CD14-positive monocyte (primary cell): ENCODE data around the gene HOXA5. TPM values are rescaled to one million over a fixed set of nuclear protein-coding genes. Genes with fewer than 3 reads are reported as not detected.

Experiments used
- DNase-seq, 3 donors: peaks; one replicate each; pipeline ENCODE4 v3.0.0-alpha.2; 2011 to 2022
- H2AFZ ChIP-seq: 2 replicates; pipeline ENCODE4 v1.6.0; 2012; ENCODE audit warnings: mild to moderate bottlenecking, low read depth, low read length, inconsistent platforms; ENCODE audit not compliant: insufficient read depth, poor library complexity, severe bottlenecking
- H3K27ac ChIP-seq, 2 donors: 1 replicate in 1 of 2; 2 replicates in 1 of 2; pipeline ENCODE4 v1.5.1; 2012 to 2013; ENCODE audit warnings: low read length in 2 of 2, control low read depth in 1 of 2, inconsistent platforms in 1 of 2, low read depth in 1 of 2, mild to moderate bottlenecking in 1 of 2
- H3K27me3 ChIP-seq, 2 donors: one replicate each; pipeline versions ENCODE4 v1.6.0 to v1.6.1; 2011 to 2013; ENCODE audit warnings: low read length in 2 of 2; ENCODE audit not compliant: control insufficient read depth in 2 of 2, insufficient read depth in 2 of 2
- H3K36me3 ChIP-seq, 2 donors: replicated peaks in 1 of 2; 1 replicate in 1 of 2; 2 replicates in 1 of 2; pipeline versions ENCODE4 v1.5.1 to v1.6.1; 2012 to 2013; ENCODE audit warnings: low read length in 2 of 2, control low read depth in 1 of 2, inconsistent platforms in 1 of 2, mild to moderate bottlenecking in 1 of 2; ENCODE audit not compliant: insufficient read depth in 2 of 2, control insufficient read depth in 1 of 2
- H3K4me1 ChIP-seq, 2 donors: 1 replicate in 1 of 2; 2 replicates in 1 of 2; pipeline versions ENCODE4 v1.5.1 to v1.6.1; 2012 to 2013; ENCODE audit warnings: low read length in 2 of 2, control low read depth in 1 of 2, inconsistent platforms in 1 of 2, mild to moderate bottlenecking in 1 of 2, moderate library complexity in 1 of 2; ENCODE audit not compliant: insufficient read depth in 2 of 2, control insufficient read depth in 1 of 2
- H3K4me2 ChIP-seq: replicated peaks from 2 replicates; pipeline ENCODE3; 2012; ENCODE audit warnings: low read length, moderate library complexity, mild to moderate bottlenecking; ENCODE audit not compliant: poor library complexity, severe bottlenecking; ENCODE audit errors: extremely low read depth
- H3K4me3 ChIP-seq, 3 experiments: fragments of 200-600 bp in 1 of 3; sonication (generic) in 1 of 3; replicated peaks in 1 of 3; 1 replicate in 2 of 3; 2 replicates in 1 of 3; pipeline ENCODE4 v1.5.1; 2011 to 2013; ENCODE audit warnings: low read length in 3 of 3, mild to moderate bottlenecking in 3 of 3, control low read depth in 2 of 3, low read depth in 2 of 3, inconsistent platforms in 1 of 3, moderate library complexity in 1 of 3
- H3K79me2 ChIP-seq: 2 replicates; pipeline ENCODE4 v1.6.0; 2012; ENCODE audit warnings: mild to moderate bottlenecking, control low read depth, inconsistent platforms, low read length, moderate library complexity; ENCODE audit not compliant: insufficient read depth
- H3K9ac ChIP-seq: 2 replicates; pipeline ENCODE4 v1.6.0; 2017; ENCODE audit warnings: low read length, mild to moderate bottlenecking; ENCODE audit not compliant: insufficient read depth, poor library complexity, severe bottlenecking
- H3K9me3 ChIP-seq, 2 donors: replicated peaks in 1 of 2; 1 replicate in 1 of 2; 2 replicates in 1 of 2; pipeline versions ENCODE4 v1.5.1 to v1.6.1; 2012 to 2013; ENCODE audit warnings: low read length in 2 of 2, control low read depth in 1 of 2; ENCODE audit not compliant: control insufficient read depth in 1 of 2, insufficient read depth in 1 of 2
- H4K20me1 ChIP-seq: 2 replicates; pipeline ENCODE4 v1.6.0; 2012; ENCODE audit warnings: mild to moderate bottlenecking, low read length, control low read depth, moderate library complexity; ENCODE audit not compliant: insufficient read depth
- H3K27ac Mint-ChIP-seq, 7 donors: one replicate each; pipeline ENCODE4 v1.8.0; 2020; ENCODE audit warnings: mild to moderate bottlenecking in 7 of 7, mixed read lengths in 7 of 7, moderate library complexity in 6 of 7, inconsistent platforms in 2 of 7
- H3K27me3 Mint-ChIP-seq, 3 donors: one replicate each; pipeline ENCODE4 v1.8.0; 2021 to 2022; ENCODE audit warnings: low read depth in 3 of 3, mild to moderate bottlenecking in 3 of 3, mixed read lengths in 3 of 3, moderate library complexity in 3 of 3, inconsistent platforms in 1 of 3
- H3K36me3 Mint-ChIP-seq, 2 donors: one replicate each; pipeline ENCODE4 v1.8.0; 2020; ENCODE audit warnings: mixed read lengths in 2 of 2, inconsistent platforms in 1 of 2, mild to moderate bottlenecking in 1 of 2
- H3K4me1 Mint-ChIP-seq: one replicate; pipeline ENCODE4 v1.8.0; 2020; ENCODE audit warnings: mild to moderate bottlenecking, mixed read lengths
- H3K4me3 Mint-ChIP-seq, 2 donors: one replicate each; pipeline ENCODE4 v1.8.0; 2020; ENCODE audit warnings: mild to moderate bottlenecking in 2 of 2, mixed read lengths in 2 of 2, moderate library complexity in 1 of 2
- H3K9me3 Mint-ChIP-seq, 7 donors: one replicate each; pipeline ENCODE4 v1.8.0; 2020 to 2022; ENCODE audit warnings: mixed read lengths in 7 of 7, mild to moderate bottlenecking in 6 of 7, moderate library complexity in 6 of 7, inconsistent platforms in 2 of 7
- CTCF ChIP-seq: fragments of 200-600 bp; IDR thresholded peaks from one replicate; pipeline ENCODE4 v1.8.0; 2022; ENCODE audit warnings: antibody characterized with exemption, mild to moderate bottlenecking
- WGBS: methylation state at CpG from one replicate; pipeline ENCODE4 v1.1.5; 2013; ENCODE audit warnings: missing lambda C conversion rate; ENCODE audit not compliant: insufficient coverage; 5-methylcytosine and 5-hydroxymethylcytosine counted together
- intact Hi-C, 2 donors: fragments of 100-400 bp; cut with micrococcal nuclease; formaldehyde crosslinking; loops; one replicate each; pipeline versions ENCODE4 v1.15.0 to v1.15.1; 2023
- polyA plus RNA-seq, 3 donors: library from polyadenylated mRNA; depleted of rRNA in 1 of 3; unstranded in 2 of 3; stranded (reverse) in 1 of 3; fragments of 300-500 nt in 2 of 3; fragments of >200 nt in 1 of 3; fragmentation: Illumina TruSeq in 2 of 3; gene quantifications; 1 replicate in 2 of 3; 2 replicates in 1 of 3; pipeline ENCODE4 v1.2.3, GENCODE V29; 2012 to 2021

Gene HOXA5
- polyA plus RNA-seq, 3 donors, result 0.85 to 3.0 (median 1.8) TPM

- H3K4me3 ChIP-seq, result no peak overlapping the region
- no peaks in the 10 kb centered on the region for H3K4me1 ChIP-seq
- peaks cover 2% of the 10 kb centered on the region for H3K4me1 Mint-ChIP-seq
- H3K27me3 Mint-ChIP-seq, result peaks cover 2 to 5% (median 3%) of the 10 kb centered on the region in 3 donors
- WGBS, result 99% methylated on average over 10 of the region's 12 CpGs
- H3K27ac Mint-ChIP-seq, result no peak overlapping the region
- no peak overlapping the region for H3K4me2 ChIP-seq
- no peak overlapping the region for H3K27ac ChIP-seq
- H3K9me3 Mint-ChIP-seq, result peaks cover 0 to 4% (median 0%) of the 10 kb centered on the region in 7 donors
- H3K27me3 ChIP-seq, result no peaks in the 10 kb centered on the region
- intact Hi-C loops, result no loop called here
- no peak for TF ChIP-seq CTCF
- H2AFZ ChIP-seq, result no peak overlapping the region
- no peak for DNase-seq
- no peaks in the 10 kb centered on the region for H4K20me1 ChIP-seq
- no peak overlapping the region for H3K4me3 Mint-ChIP-seq
- H3K9ac ChIP-seq, result no peak overlapping the region
- no peaks in the 10 kb centered on the region for H3K9me3 ChIP-seq
- H3K36me3 ChIP-seq, result no peaks in the 10 kb centered on the region
- H3K36me3 Mint-ChIP-seq, result no peaks in the 10 kb centered on the region
- no peaks in the 10 kb centered on the region for H3K79me2 ChIP-seq
Observed at GRCh38 chr7:27116962-27117886, 26.3 kb downstream of the HOXA5 start.

GRCh38 chr7:27116031-27116961 is 27.2 kb downstream of the HOXA5 start:
- no peak overlapping the region for H3K4me3 ChIP-seq
- H3K4me2 ChIP-seq, result no peak overlapping the region
- Mint-ChIP-seq H3K36me3 (no peaks in the 10 kb centered on the region), H3K4me1 (peaks cover 2% of the 10 kb centered on the region), H3K4me3 (no peak overlapping the region), H3K9me3 (peaks cover 0 to 4% (median 0%) of the 10 kb centered on the region in 7 donors), H3K27me3 (peaks cover 2 to 5% (median 3%) of the 10 kb centered on the region in 3 donors), H3K27ac (no peak overlapping the region)
- H3K36me3 ChIP-seq, result no peaks in the 10 kb centered on the region
- no peak overlapping the region for H2AFZ ChIP-seq
- H4K20me1 ChIP-seq, result no peaks in the 10 kb centered on the region
- no peak for DNase-seq
- no peaks in the 10 kb centered on the region for H3K9me3 ChIP-seq
- no peaks in the 10 kb centered on the region for H3K4me1 ChIP-seq
- no peaks in the 10 kb centered on the region for H3K27me3 ChIP-seq
- H3K9ac ChIP-seq, result no peak overlapping the region
- intact Hi-C loops, result no loop called here
- WGBS, result 96% methylated on average over 9 of the region's 20 CpGs
- no peak for TF ChIP-seq CTCF
- H3K27ac ChIP-seq, result no peak overlapping the region
- H3K79me2 ChIP-seq, result no peaks in the 10 kb centered on the region
